Measurements from ENCODE around the gene AP5S1. TPM values are rescaled to one million over a fixed set of nuclear protein-coding genes. Genes with fewer than 3 reads are reported as not detected.

Gene AP5S1
- total RNA-seq, 1 donor from 2014 or later: 22.8 TPM

GRCh38 chr20:3783511-3784195, 36.7 kb upstream of the AP5S1 start:
- Mint-ChIP-seq H3K27ac (ENCODE audit: unreplicated experiment) (peak overlapping the region; percentile 9), H3K9me3 (ENCODE audit: unreplicated experiment) (no peaks in the 10 kb centered on the region), H3K27me3 (ENCODE audit: unreplicated experiment) (no peaks in the 10 kb centered on the region), H3K4me1 (ENCODE audit: unreplicated experiment) (peaks cover 42% of the 10 kb centered on the region), H3K36me3 (ENCODE audit: unreplicated experiment) (peaks cover 2% of the 10 kb centered on the region), H3K4me3 (ENCODE audit: unreplicated experiment) (peak overlapping the region; percentile 14)
- no peak for TF ChIP-seq CTCF (IDR thresholded peaks at IDR 0.05)
- no peak for DNase-seq (ENCODE audit: extremely low spot score, unreplicated experiment)

GRCh38 chr20:3784216-3784853, 36.0 kb upstream of the AP5S1 start:
- peak overlapping the region; percentile 38 for H3K27ac Mint-ChIP-seq (ENCODE audit: unreplicated experiment)
- no peak for DNase-seq (ENCODE audit: extremely low spot score, unreplicated experiment)
- TF ChIP-seq CTCF (IDR thresholded peaks at IDR 0.05): no peak
- peak overlapping the region; percentile 57 for H3K4me3 Mint-ChIP-seq (ENCODE audit: unreplicated experiment)
- no peaks in the 10 kb centered on the region for H3K27me3 Mint-ChIP-seq (ENCODE audit: unreplicated experiment)
- H3K4me1 Mint-ChIP-seq (ENCODE audit: unreplicated experiment): peaks cover 43% of the 10 kb centered on the region
- no peaks in the 10 kb centered on the region for H3K9me3 Mint-ChIP-seq (ENCODE audit: unreplicated experiment)
- H3K36me3 Mint-ChIP-seq (ENCODE audit: unreplicated experiment): peaks cover 2% of the 10 kb centered on the region

- Mint-ChIP-seq H3K27me3 (ENCODE audit: unreplicated experiment) (no peaks in the 10 kb centered on the region), H3K27ac (ENCODE audit: unreplicated experiment) (peak overlapping the region; percentile 38), H3K36me3 (ENCODE audit: unreplicated experiment) (peaks cover 2% of the 10 kb centered on the region), H3K4me3 (ENCODE audit: unreplicated experiment) (peak overlapping the region; percentile 57), H3K9me3 (ENCODE audit: unreplicated experiment) (no peaks in the 10 kb centered on the region), H3K4me1 (ENCODE audit: unreplicated experiment) (peaks cover 43% of the 10 kb centered on the region)
- TF ChIP-seq CTCF (IDR thresholded peaks at IDR 0.05): no peak
- DNase-seq (ENCODE audit: extremely low spot score, unreplicated experiment): no peak
These were observed 35.5 kb upstream of the AP5S1 start for GRCh38 chr20:3784863-3785239.

GRCh38 chr20:3785240-3786125, 34.9 kb upstream of the AP5S1 start:
- Mint-ChIP-seq H3K27me3 (ENCODE audit: unreplicated experiment) (no peaks in the 10 kb centered on the region), H3K9me3 (ENCODE audit: unreplicated experiment) (no peaks in the 10 kb centered on the region), H3K27ac (ENCODE audit: unreplicated experiment) (peak overlapping the region; percentile 14), H3K4me1 (ENCODE audit: unreplicated experiment) (peaks cover 41% of the 10 kb centered on the region), H3K36me3 (ENCODE audit: unreplicated experiment) (peaks cover 2% of the 10 kb centered on the region), H3K4me3 (ENCODE audit: unreplicated experiment) (peak overlapping the region; percentile 83)
- DNase-seq (ENCODE audit: extremely low spot score, unreplicated experiment): no peak
- no peak for TF ChIP-seq CTCF (IDR thresholded peaks at IDR 0.05)

- no peak for TF ChIP-seq CTCF (IDR thresholded peaks at IDR 0.05)
- H3K27ac Mint-ChIP-seq (ENCODE audit: unreplicated experiment): peak overlapping the region; percentile 78
- peak overlapping the region; percentile 83 for H3K4me3 Mint-ChIP-seq (ENCODE audit: unreplicated experiment)
- no peaks in the 10 kb centered on the region for H3K9me3 Mint-ChIP-seq (ENCODE audit: unreplicated experiment)
- DNase-seq (ENCODE audit: extremely low spot score, unreplicated experiment): no peak
- H3K27me3 Mint-ChIP-seq (ENCODE audit: unreplicated experiment): no peaks in the 10 kb centered on the region
- peaks cover 2% of the 10 kb centered on the region for H3K36me3 Mint-ChIP-seq (ENCODE audit: unreplicated experiment)
- peaks cover 35% of the 10 kb centered on the region for H3K4me1 Mint-ChIP-seq (ENCODE audit: unreplicated experiment)
These were observed 34.2 kb upstream of the AP5S1 start for GRCh38 chr20:3786126-3786484.

Data from osteocyte (in vitro differentiated cells).